SH-SY5Y (cell line): ENCODE measurements around the gene LCP1.

Source experiments
- GATA2 ChIP-seq: IDR thresholded peaks from 2 replicates; pipeline ENCODE4 v1.6.1; 2011; ENCODE audit warnings: mild to moderate bottlenecking, low read depth, low read length
- GATA3 ChIP-seq: IDR thresholded peaks from 2 replicates; pipeline ENCODE4 v1.6.1; 2011; ENCODE audit warnings: low read depth, mild to moderate bottlenecking, low read length, moderate library complexity

- TF ChIP-seq GATA3: no peak
- TF ChIP-seq GATA2: no peak
Measured at GRCh38 chr13:46150134-46150693, 31.8 kb downstream of the LCP1 start.
